Activated naive CD4-positive, alpha-beta T cell treated with anti-CD3 and anti-CD28 coated beads, Interleukin-2, amount 50 U/mL, for 16 hours (primary cell): ENCODE data around the gene PTPRQ.
"Not testable (repeated sequence)": the region's sequence is repeated elsewhere in the genome, so short reads cannot be mapped to it uniquely, and the experiment has no call there.

Experiments used
- DNase-seq: peaks from one replicate; pipeline ENCODE4 v3.0.0-alpha.2; 2020

PTPRQ gene

DNA sequence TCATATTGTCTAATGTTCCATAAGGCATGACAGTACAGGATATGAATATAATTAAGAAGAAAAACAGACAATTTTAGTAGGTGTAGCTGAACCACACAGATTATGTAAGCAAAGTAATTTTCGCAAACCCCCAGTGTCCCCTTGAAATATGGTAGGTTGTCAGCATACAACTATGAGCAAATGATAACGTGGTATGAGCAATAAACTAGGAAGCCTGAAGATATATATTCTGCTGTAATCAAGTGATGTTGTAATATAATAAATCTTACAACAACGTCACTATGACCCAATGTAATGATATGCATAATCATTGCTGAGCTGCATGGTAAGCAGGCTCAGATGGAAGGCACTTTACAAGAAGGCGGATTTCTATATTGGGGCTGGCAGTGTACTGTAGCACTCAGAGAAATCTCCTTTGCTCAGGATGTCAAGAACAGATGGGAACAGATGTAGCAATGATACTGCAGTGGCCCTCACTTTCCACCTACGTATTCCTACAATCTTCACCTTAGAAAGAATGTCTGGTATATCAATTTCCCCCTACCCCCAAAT is 215.6 kb downstream of the PTPRQ start:
- no peak for DNase-seq

DNA sequence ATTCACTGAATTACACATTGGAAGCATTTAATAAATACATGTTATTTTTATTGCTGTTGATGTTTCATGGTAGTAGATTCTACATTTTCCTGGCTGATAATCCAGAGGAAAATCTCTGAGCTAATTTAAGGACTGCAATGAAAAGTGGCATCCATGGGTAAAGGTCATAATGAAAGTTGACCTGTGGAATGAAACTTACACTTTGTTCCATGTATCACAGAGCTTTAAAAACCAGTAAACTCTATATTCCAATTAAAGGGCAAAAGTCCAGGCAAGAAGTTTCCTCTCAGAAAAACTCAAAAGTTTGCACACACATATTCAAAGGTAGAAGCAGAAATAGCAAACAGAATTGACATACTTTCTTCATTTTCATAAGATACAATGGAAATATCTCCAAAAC is 218.6 kb downstream of the PTPRQ start:
- no peak for DNase-seq

DNA sequence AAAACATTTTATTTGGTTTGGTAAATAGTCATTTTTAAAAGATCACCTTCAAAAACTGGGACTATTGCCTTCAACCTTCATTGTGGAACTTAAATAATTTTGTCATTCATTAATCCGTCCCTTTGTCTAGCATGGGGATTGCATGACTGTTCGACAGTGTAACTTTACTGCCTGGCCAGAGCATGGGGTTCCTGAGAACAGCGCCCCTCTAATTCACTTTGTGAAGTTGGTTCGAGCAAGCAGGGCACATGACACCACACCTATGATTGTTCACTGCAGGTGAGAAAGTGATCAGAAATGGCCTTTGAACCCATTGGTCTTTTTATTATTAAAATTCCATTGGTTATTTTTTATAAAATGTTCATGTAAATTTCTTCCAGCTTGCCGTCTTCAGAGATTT is 226.2 kb downstream of the PTPRQ start:
- no peak for DNase-seq

DNA sequence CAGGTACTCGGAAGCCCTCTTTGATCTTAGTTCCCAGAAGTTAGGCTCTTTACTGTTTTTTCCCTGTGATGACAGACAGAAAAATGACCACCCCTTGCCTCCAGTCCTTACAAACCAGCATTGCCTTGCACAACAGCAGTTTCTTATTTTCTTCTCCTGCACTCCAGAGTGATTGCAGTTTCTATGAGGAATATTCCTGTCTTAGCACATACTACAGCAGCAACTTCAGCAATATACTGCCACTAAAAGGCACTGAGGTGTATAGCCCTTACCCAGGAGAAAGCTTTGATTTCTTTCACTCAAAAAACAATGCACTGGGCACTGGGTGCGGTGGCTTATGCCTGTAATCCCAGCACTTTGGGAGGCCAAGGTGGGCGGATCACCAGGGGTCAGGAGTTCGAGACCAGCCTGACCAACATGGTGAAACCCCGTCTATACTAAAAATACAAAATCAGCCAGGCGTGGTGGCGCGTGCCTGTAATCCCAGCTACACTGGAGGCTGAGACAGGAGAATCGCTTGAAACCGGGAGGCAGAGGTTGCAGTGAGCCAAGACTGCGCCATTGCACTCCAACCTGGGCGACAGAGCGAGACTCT is 232.1 kb downstream of the PTPRQ start:
- not testable (repeated sequence) for DNase-seq

DNA sequence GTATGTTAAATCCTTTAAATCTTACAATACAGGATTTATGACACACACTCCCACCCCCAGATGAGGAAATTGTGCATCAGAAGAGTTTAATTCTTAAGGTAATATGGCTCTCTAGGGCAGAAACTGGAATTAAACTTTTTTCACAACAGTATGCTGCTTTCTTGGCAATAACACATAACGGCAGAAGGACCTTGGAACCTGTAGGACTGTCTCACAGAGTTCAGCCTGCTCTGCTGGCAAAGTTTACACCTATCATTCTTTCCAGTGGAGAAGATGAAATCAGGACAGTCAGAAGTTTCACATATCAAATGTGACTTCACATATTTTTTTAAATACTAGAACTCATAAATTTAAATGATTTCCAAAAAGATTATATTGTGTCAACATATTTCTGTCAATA is 232.8 kb downstream of the PTPRQ start:
- no peak for DNase-seq

DNA sequence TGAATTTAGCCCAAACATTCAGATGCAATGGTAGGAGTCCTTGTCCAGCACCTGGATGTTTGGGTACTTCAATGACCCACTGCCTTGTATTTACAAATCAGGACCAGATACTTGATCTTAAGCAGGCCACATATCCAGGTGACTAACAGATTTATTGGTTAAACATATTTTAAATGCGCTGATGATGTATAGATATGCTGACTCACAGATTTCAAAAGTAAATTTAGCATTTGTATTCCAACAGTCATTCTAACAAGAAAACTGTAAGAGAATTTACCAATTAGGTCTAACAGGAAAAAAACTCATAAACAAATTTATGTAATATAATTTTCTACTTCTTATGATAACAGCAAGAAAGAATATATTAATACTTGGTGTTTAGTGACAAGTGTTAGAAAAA is 234.0 kb downstream of the PTPRQ start:
- no peak for DNase-seq

DNA sequence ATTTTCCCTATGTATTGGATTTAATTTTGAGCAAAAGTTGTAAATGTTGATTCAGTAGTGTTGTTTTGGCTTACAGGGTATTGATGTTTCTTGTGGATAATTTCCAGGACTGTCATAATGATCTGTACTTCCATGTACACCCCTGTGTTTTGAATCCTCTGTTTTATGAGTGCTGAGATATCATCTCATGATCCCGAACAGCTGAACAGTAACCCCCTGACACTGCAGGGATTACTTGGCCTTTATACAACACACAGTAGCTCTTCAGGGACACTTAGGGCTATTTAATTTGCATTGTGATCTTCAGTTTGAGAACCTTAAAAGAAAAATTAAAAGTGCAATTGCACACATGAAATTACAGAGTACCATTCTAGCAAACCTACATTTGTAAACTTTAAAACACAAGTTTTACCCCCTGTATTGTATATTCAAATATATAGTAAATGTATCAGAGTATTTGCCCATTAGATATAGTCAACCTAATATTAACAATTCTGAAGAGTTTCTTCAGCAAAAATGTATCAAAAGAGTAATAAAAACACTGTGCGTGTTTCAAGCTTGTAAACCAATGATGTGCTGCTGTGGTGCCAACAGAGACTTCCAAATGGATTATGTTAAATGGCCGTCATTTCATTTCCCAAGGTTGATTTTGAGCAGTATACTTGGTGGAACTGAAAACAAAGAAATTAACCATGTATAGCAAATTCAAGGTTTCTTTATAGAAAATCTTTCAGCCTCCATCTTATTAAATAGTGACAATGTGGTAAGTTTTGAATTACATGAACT is 235.5 kb downstream of the PTPRQ start:
- DNase-seq = no peak

DNA sequence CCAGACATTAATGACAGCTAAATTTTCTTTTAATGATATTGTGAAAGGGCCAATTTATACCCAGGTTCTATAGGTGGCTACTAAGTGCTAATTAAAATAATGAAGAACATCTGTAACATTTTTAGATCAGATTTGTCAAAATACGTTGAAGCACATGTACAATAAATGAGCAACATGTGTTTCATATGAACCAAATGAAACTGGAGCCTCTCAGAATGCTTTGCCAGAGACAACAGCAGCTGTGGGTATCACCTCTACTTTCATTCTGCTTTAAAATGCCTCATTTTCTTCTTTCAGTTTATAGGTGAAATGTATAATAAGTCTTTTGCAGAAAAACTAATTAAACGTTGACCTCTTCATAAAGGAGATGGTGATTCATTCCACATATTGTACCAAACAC is 237.3 kb downstream of the PTPRQ start:
- no peak for DNase-seq

DNA sequence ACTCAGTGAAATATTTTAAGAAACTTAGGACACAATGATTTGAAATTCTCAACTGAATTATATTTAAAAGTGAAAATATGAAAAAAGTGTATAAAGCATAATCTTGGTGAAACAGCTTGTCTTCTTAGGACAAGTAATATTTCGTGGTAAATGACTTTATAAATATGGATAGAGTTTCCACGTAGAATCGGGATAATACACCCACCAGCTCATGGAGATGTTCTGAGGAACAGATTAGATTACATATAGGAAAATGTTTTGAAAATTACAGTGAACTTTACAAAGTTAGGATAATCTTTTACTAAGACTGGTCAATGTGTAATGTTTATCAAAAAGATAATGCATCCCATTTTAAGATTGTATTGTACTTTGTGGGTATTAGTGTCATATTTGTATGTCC is 237.8 kb downstream of the PTPRQ start:
- DNase-seq = no peak

DNA sequence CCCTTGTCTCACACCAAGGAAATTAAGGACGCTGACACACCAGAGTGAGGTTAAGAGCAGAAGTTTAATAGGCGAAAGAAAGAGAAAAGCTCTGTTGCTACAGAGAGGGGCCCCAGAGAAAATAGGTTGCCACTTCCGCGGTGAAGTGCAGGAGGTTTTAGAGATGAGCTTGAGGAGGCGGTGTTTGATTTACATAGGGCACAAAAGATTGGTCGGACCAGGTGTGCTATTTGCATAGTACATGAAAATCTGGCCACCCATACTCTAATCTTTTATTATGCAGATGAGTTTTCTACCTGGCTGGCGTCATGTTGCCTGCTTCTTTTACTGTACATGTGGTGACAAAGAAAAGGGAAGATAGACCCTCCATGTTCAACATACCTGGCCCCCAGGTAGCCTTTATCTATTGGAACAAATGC is 240.1 kb downstream of the PTPRQ start:
- DNase-seq = no peak

DNA sequence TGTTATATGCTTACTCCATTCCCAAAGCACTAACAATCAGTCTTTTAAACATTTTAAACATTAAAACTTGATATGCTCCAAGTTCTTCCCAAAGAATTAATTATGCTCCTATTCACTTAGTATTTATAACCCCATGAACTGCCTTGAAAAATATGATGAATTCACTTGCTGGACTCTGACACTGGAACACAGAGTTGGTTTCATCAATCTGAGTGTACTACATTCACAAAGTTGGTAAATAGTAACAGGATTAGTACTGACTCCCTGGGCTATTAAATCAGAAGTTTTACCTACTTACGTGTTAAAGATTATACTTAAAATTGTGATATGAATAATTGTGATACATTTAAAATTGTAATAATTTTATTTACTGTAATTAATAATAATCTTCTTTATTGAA is 246.1 kb downstream of the PTPRQ start:
- no peak for DNase-seq

DNA sequence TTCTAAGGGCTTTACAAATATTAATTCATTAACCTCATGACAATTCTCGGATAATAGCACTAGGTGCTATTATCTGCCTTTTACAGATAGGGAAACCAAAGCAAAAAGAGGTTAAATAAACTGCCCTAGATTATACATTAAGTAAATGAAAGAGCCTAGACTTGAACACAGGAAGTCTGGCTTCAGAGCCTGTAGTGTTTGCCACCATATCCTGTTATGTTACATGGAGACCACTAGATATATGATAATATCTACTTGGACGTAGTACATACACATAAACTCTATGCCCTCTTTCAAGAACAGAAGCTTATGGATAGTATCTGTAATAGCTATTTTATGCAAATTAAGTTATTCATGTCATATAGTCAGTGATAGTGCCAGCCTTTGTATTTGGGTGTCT is 246.5 kb downstream of the PTPRQ start:
- DNase-seq = no peak

DNA sequence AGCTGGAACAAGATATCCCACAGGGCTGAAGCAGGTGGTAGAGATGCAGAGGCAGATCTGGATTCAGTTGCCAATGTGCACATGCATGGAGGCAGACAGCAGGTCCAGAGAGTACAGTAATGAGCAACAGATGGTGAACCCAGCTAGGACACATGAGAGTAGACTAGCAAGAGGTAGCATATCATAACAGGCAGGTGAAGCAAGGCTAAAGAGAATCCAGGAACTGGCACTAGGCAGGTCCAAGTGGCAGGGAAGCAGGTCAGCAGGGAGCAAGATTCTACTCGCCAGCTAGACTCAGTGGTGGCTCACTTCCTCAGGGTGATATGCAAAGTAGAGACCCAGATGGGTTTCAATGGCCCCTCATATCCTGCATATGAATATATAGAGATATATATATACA is 248.1 kb downstream of the PTPRQ start:
- DNase-seq = no peak

DNA sequence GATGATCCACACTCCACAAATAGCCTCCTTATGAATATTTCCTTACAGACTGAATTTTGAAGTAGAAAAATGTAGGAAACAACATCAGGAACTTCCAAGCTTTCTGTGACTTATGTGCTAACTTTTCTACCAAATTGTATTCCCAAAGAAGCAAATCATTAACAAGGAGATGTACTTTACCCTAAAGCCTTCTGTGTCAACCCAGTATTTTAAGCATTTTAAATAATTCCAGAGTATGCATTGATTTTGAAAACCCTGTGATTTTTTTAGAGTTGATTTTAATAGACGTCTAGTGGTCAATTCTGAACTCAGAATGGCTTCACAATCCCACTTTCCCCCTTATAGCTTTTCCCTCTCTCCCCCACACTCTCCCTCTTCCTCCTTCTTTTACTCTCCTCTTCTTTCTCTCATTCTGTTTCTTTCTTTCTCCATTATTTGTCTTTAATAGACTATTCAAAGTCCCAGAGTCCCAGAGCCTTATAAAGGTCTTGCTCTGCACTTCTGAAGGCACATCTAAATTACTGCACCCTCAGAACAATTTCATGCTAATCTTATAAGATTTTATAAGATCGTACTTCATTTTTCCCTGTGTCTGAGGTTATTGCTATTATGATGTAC is 253.3 kb downstream of the PTPRQ start:
- no peak for DNase-seq

DNA sequence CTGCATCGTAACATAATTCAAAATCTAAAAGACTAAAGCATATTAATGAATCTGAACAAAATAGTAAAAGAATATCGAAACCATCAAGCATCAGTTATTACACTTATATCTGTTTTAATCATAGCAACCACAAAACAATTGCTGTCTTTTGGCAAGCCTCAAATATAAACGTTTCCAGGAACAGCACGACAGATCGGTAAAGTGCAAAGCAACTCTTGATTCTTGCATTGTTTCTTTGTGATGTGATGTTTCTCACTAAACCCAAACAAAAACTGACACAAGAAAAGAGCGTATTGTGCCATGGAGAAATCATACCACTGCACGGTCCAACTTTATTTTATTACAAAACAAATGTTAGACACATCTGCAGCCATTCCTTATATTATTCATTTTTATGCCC is 254.2 kb downstream of the PTPRQ start:
- no peak for DNase-seq

DNA sequence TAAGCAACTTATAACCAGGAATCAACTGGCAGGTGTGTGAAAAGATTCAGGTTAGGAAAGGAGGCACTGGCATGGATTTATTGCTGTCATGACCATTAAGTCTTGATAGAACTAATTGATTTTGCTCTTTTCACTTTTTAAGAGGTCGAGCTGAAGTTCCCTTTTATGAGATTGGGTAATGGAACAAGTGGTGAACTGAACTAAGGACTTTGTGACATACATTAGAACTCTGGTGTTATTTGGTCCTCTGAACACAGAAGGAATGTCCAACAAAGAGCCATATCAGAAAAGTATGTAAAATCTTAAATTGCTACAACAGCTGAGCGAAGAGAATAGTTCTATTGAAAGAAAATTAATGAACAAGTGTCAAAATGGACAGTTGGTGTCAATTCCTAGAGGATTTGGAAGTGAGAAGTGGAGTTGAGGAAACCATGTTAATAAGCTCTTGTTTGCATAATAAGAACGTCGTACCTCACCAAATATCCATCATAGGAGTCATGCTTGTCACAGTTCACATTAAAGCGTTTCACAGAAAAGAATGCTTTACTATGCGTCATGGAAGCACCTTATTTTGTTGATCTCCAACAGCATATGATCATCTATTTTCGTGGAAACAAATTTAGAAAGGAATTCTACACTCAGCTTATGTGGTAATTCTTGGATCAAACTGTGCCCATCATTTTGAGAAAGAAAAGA is 255.0 kb downstream of the PTPRQ start:
- no peak for DNase-seq

DNA sequence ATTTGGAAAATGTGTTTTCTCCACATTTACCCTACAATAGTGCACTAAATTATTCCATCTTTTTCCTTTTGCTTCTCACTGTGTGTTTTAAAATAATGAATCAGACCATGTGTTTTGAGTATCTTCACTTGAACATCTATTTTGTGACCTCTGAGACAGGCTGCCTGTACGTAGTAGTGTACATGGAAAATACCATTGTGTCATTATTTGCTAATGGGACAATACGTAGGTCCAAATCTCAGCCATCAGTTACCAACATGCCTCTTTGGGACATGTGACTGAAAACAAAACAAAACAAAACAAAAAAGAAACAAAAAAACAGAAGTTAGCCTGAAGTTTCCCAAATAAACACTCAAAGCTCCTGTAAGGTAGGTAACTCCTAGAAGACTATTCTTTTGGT is 256.3 kb downstream of the PTPRQ start:
- no peak for DNase-seq

DNA sequence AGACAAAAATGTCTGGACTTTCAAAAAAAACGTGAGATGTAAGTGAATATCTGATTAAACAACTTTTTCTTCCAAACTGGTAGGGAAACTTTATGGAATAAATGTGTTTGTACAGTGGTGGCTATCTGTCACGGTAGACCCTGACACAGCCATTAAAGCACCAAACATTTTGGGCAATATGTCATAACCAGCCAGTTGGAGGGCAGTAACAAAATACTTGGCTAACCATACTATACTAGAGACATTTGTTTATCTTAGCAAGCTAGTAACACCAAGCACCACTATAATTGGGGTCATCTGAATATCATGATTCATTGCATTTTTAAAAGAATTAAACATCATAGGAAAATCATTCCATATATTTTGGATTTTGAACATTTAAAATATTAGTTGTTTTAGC is 257.4 kb downstream of the PTPRQ start:
- DNase-seq = no peak

DNA sequence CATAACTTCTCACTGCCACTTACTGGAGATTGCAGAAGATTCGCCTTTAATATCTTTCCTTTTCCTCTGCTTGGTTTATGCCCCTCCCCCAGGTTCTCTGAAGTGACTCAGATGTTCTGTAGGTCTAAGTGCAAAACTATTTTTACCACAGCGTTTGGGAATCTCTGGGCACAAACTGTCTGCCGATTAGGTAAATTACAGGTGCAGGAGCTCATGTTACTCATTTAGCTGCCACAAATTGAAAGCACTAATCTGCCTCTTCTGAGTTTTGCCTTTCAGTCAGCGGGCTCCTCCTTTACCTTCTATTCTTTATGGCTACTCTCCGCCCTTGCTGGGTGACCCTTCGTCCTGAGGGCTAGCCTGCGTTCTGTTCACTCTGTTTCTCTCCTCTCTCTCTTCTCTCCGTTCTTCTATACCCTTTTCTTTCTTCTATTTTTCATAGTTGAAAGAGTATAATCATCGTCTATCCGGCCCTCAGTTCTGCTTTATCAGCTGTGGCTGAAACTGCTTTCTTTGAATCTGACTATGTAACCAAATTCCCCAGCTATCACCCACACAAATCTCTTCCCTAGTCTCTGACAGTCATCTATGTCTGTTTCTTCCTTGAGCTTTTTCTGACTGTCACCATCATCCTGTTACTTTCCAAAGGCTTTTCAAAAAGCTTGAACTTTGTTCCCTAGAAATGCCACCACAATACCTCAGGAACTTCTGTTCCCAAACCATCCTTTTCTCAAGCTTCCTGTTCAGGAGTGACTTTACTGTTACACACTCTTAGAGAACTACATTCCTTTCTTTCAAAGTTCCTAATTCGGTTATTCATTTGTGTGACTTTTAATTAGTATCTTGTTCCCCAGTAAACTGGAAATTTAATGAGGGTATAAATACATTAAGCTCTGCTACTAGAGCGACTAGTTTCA is 259.1 kb downstream of the PTPRQ start:
- no peak for DNase-seq

DNA sequence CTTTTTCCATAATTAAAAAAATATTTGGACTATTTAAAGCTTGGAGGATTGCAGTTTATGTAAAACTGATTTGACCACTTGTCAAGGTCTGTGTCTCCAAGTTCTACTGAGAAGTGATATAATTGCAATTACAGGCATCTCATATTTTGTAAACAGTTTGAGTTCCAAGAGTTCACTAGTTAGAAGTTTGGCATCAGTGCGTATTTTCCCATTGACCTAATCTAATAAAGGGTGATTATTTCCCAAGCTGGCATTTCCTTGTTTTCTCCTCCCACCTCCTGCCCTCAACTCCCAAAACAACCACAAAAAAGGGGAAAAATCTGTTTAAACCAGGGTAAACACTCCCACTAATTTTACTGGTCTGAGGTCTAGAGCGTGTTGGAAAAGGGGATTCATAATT is 260.4 kb downstream of the PTPRQ start:
- DNase-seq = no peak

DNA sequence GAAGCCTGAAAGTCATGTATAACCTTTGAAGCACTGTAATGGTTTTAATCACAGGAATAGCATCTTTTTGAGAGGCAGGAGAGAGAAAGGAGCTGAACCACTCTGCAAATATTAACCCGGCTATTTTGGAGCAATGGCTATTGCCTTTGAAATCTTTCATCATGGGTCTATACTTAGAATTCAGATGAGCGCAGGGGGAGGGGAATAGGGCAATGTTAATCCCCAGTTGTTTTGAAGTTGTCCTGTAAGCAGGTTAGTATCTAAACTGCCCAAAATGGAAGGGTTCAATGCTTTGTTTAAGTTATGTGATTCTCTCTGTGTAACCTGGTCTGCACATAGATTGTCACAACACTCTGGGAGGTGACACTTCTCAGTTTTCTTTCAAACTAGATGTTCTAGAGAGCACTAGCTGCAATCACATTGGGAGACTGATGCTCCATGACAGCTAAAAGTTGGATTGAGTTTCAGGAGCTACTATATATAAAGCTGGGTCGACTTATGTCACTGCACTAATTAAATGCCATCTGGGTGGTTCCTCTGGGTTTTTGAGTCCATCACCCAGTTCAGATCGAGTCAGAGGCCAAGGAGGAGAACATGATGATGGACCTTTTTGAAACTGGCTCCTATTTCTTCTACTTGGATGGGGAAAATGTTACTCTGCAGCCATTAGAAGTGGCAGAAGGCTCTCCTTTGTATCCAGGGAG is 263.2 kb downstream of the PTPRQ start, which contains the start of gene MYF6:
Gene MYF6 (plus strand): TSS at position 509 of the 704 bp plus-strand sequence. CDS start 86 bp downstream, at position 595.
- DNase-seq = no peak

DNA sequence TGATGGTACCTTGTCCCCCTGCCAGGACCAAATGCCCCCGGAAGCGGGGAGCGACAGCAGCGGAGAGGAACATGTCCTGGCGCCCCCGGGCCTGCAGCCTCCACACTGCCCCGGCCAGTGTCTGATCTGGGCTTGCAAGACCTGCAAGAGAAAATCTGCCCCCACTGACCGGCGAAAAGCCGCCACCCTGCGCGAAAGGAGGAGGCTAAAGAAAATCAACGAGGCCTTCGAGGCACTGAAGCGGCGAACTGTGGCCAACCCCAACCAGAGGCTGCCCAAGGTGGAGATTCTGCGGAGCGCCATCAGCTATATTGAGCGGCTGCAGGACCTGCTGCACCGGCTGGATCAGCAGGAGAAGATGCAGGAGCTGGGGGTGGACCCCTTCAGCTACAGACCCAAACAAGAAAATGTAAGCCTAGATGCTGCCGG is 263.8 kb downstream of the PTPRQ start:
- DNase-seq = no peak
